GM19238 (cell line): ENCODE data around the gene ECE1.
"Not testable (repeated sequence)": the region's sequence is repeated elsewhere in the genome, so short reads cannot be mapped to it uniquely, and the experiment has no call there.

ENCODE experiments used
- DNase-seq: peaks from one replicate; pipeline ENCODE4 v3.0.0; 2011; ENCODE audit warnings: low spot score; ENCODE audit not compliant: insufficient read length

ECE1 gene

GRCh38 chr1:21292984-21293536 is 2.8 kb upstream of the ECE1 start:
- DNase-seq: peak; percentile 66

GRCh38 chr1:21292503-21292983 is 2.3 kb upstream of the ECE1 start:
- DNase-seq: no peak

- no peak for DNase-seq
These were observed 1.7 kb upstream of the ECE1 start for GRCh38 chr1:21291964-21292363.

GRCh38 chr1:21291184-21291583 is 921 bp upstream of the ECE1 start:
- DNase-seq: no peak

- DNase-seq: peak; percentile 67
These were observed 282 bp upstream of the ECE1 start for GRCh38 chr1:21290546-21290944.

- no peak for DNase-seq
These were observed 1.1 kb downstream of the ECE1 start for GRCh38 chr1:21289127-21289526.

- DNase-seq: no peak
These were observed 2.3 kb downstream of the ECE1 start for GRCh38 chr1:21287905-21288514.

GRCh38 chr1:21285386-21285785 is 4.9 kb downstream of the ECE1 start:
- DNase-seq: not testable (repeated sequence)

- DNase-seq: no peak
These were observed 5.2 kb downstream of the ECE1 start for GRCh38 chr1:21285055-21285372.

GRCh38 chr1:21284206-21285054 is 5.8 kb downstream of the ECE1 start:
- DNase-seq: no peak

GRCh38 chr1:21283524-21283923 is 6.7 kb downstream of the ECE1 start:
- no peak for DNase-seq

GRCh38 chr1:21282020-21282419 is 8.2 kb downstream of the ECE1 start:
- DNase-seq: not testable (repeated sequence)

GRCh38 chr1:21280482-21280881 is 9.8 kb downstream of the ECE1 start:
- DNase-seq: no peak

- DNase-seq: no peak
These were observed 10.2 kb downstream of the ECE1 start for GRCh38 chr1:21280011-21280471.

- no peak for DNase-seq
These were observed 11.1 kb downstream of the ECE1 start for GRCh38 chr1:21278860-21279845.

GRCh38 chr1:21278208-21278859 is 11.9 kb downstream of the ECE1 start:
- no peak for DNase-seq

- no peak for DNase-seq
These were observed 13.1 kb downstream of the ECE1 start for GRCh38 chr1:21277180-21277579.

GRCh38 chr1:21272540-21272939 is 17.7 kb downstream of the ECE1 start:
- DNase-seq: no peak

GRCh38 chr1:21271550-21271949 is 18.7 kb downstream of the ECE1 start:
- no peak for DNase-seq

GRCh38 chr1:21270086-21270689 is 20.1 kb downstream of the ECE1 start:
- DNase-seq: peak; percentile 66
